Mucosa of rectum (tissue), 2 donors: ENCODE results near the gene HNRNPA1L2.
"Not testable (repeated sequence)": the region's sequence is repeated elsewhere in the genome, so short reads cannot be mapped to it uniquely, and the experiment has no call there.

ENCODE experiments used
- H3K27ac ChIP-seq, 2 donors: one replicate each; pipeline ENCODE4 v1.7.0; 2013; ENCODE audit warnings: inconsistent platforms in 2 of 2, low read depth in 2 of 2, low read length in 2 of 2
- H3K27me3 ChIP-seq, 2 donors: one replicate each; pipeline ENCODE4 v1.7.0; 2013; ENCODE audit warnings: low read length in 2 of 2; ENCODE audit not compliant: control insufficient read depth in 2 of 2, insufficient read depth in 2 of 2
- H3K36me3 ChIP-seq, 2 donors: one replicate each; pipeline ENCODE4 v1.7.0; 2013; ENCODE audit warnings: low read length in 2 of 2; ENCODE audit not compliant: control insufficient read depth in 2 of 2, insufficient read depth in 2 of 2
- H3K4me1 ChIP-seq, 2 donors: one replicate each; pipeline ENCODE4 v1.7.0; 2013; ENCODE audit warnings: low read length in 2 of 2, mild to moderate bottlenecking in 1 of 2; ENCODE audit not compliant: control insufficient read depth in 2 of 2, insufficient read depth in 2 of 2
- H3K4me3 ChIP-seq, 2 donors: one replicate each; pipeline ENCODE4 v1.7.0; 2013; ENCODE audit warnings: low read length in 2 of 2
- H3K9ac ChIP-seq, 2 donors: one replicate each; pipeline ENCODE4 v1.7.0; 2013; ENCODE audit warnings: low read length in 2 of 2, low read depth in 1 of 2, mild to moderate bottlenecking in 1 of 2
- H3K9me3 ChIP-seq, 2 donors: one replicate each; pipeline ENCODE4 v1.7.0; 2013; ENCODE audit warnings: low read length in 2 of 2; ENCODE audit not compliant: control insufficient read depth in 2 of 2
- donor health status: healthy.
- donor health status: Normal muscosa, but diverticular disease.

The HNRNPA1L2 gene

DNA sequence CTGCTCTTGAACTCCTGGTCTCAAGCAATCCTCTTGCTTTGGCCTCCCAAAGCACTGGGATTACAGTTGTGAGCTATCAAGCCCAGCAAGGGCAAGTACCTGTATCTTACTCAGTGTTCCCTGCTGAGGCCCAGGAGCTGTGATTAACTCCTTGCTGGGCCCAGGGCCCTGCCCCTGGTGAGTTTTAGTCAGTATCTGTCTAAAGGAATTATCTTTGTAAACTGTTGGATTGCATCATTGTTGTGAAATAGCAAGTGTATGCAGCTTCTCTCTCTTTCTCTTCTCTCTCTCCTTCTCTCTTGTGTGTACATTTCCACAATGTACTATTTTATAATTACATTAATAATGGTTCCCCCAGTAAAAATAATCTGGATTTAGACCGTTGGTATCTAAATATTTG is 35.4 kb upstream of the HNRNPA1L2 start:
- H3K27me3 ChIP-seq, H3K9ac ChIP-seq, H3K4me1 ChIP-seq, H3K27ac ChIP-seq, H3K36me3 ChIP-seq, H3K4me3 ChIP-seq, H3K9me3 ChIP-seq: not testable (repeated sequence)

DNA sequence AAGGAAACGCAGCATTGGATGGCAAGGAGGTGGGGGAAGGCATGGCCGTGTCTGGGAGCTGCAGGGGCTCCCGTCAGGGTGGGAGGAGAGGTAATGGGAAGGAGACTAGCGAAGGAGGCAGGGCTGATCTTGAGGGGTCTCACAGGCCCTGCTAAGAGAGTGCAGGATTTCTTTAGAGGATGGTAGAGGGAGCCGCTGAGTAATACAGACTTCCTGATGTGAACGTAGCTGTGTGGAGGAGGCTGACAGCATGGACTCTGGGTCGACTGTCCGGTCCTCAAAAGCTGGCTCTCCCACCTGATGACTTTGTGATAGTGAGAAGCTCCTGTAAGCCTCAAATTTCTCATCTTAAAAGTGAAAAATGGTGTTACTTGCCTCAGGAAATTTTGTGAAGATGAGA is 34.0 kb upstream of the HNRNPA1L2 start:
- not testable (repeated sequence) for H3K9me3 ChIP-seq, H3K9ac ChIP-seq, H3K4me1 ChIP-seq, H3K27me3 ChIP-seq, H3K36me3 ChIP-seq, H3K27ac ChIP-seq, H3K4me3 ChIP-seq

DNA sequence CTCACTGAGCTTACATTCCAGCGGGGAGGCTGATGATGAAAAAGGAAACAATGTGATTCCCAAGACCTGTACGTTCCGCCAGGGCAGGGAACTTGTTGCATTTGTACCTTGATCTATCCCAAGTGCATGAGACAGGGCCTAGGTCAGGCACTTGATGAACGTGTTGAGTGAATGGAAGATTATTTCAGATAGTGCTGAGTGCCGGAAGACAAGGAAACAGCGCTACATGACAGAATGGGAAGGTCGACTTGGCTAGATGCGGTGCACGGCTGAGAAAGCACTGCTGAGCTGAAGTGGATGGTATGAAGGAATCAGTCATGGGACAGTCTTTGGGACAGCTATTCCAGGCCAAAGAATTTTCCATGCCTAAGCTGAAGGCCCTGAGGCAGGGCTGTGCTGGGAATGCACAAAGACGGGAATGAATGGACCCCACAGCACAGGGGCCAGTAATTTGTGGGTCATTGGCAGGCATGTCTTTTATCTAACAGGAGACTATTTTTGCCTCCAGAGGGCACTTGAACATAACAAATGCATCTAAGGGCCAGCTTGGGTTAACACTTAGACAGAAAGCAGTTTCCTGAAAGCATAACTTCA is 33.1 kb upstream of the HNRNPA1L2 start:
- H3K4me1 ChIP-seq, H3K27ac ChIP-seq, H3K9ac ChIP-seq: not testable (repeated sequence)

DNA sequence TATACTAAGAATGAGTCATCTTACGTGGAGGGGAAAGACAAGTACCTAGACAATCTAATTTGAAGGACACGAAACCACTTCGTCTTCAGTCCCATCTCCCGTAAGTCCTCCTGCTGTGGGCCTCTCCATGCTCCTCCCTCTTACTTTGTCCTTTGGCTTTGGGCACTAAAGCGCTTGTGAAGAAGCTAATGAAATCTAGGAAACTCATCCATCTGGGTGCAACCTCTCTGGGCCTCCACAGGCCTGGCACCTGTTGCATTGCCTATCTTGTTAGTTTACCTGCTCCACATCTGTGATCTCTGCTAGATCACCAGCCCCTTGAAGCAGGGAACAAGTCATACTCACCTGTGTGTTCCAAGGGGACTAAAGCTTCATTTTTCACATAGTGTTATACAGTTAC is 32.1 kb upstream of the HNRNPA1L2 start:
- not testable (repeated sequence) for H3K36me3 ChIP-seq, H3K27me3 ChIP-seq, H3K4me3 ChIP-seq, H3K27ac ChIP-seq, H3K9ac ChIP-seq, H3K4me1 ChIP-seq, H3K9me3 ChIP-seq

More for the DNA sequence above, 33.1 kb upstream of the HNRNPA1L2 start:
- H3K27me3 ChIP-seq, H3K9me3 ChIP-seq, H3K4me3 ChIP-seq, H3K36me3 ChIP-seq: not testable (repeated sequence)

DNA sequence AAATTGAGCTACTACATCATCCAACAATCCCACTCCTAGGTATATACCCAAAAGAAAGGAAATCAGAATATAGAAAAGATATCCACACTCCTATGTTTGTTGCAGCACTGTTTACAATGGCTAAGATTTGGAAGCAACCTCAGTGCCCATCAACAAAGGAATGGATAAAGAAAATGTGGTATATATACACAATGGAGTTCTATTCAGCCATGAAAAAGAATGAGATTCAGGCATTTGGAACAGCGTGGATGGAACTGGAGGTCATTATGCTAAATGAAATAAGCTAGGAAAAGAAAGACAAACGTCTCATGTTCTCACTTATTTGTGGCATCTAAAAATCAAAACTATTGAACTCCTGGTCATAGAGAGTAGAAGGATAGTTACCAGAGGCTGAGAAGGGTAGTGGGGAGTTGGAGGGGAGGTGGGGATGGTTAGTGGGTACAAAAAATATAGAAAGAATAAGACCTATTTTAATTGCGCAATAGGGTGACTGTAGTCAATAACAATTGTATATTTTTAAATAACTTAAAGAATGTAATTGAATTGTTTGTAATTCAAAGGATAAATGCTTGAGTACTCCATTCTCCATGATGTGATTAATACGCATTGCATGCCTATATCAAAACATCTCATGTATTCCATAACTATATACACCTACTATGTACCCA is 27.0 kb upstream of the HNRNPA1L2 start:
- H3K9me3 ChIP-seq = no peaks in the 10 kb centered on the region
- no peak overlapping the region for H3K4me3 ChIP-seq
- H3K9ac ChIP-seq = no peak overlapping the region
- no peak overlapping the region for H3K27ac ChIP-seq
- peaks cover 0 to 5% of the 10 kb centered on the region in 2 donors for H3K4me1 ChIP-seq
- no peaks in the 10 kb centered on the region for H3K36me3 ChIP-seq
- no peaks in the 10 kb centered on the region for H3K27me3 ChIP-seq

DNA sequence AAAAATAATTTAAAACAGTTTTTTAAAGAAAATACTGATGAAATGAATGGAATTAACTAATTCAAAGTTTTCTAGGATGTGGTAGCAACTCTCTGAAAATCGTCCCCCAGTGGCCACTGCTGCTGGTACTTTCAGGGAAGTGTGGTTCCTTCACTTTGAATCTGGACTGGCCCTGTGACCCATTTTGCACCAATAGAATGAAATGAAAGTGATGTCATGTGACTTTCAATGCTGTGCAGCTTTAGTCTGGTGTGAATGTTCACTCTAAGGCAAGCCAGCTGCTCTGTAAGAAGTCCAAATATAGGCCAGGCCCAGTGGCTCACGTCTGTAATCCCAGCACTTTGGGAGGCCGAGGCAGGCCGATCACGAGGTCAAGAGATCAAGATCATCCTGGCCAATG is 26.4 kb upstream of the HNRNPA1L2 start:
- H3K27ac ChIP-seq = no peak overlapping the region
- H3K9me3 ChIP-seq = no peaks in the 10 kb centered on the region
- no peak overlapping the region for H3K4me3 ChIP-seq
- H3K36me3 ChIP-seq = no peaks in the 10 kb centered on the region
- H3K4me1 ChIP-seq = peaks cover 0 to 5% of the 10 kb centered on the region in 2 donors
- H3K9ac ChIP-seq = no peak overlapping the region
- H3K27me3 ChIP-seq = no peaks in the 10 kb centered on the region

DNA sequence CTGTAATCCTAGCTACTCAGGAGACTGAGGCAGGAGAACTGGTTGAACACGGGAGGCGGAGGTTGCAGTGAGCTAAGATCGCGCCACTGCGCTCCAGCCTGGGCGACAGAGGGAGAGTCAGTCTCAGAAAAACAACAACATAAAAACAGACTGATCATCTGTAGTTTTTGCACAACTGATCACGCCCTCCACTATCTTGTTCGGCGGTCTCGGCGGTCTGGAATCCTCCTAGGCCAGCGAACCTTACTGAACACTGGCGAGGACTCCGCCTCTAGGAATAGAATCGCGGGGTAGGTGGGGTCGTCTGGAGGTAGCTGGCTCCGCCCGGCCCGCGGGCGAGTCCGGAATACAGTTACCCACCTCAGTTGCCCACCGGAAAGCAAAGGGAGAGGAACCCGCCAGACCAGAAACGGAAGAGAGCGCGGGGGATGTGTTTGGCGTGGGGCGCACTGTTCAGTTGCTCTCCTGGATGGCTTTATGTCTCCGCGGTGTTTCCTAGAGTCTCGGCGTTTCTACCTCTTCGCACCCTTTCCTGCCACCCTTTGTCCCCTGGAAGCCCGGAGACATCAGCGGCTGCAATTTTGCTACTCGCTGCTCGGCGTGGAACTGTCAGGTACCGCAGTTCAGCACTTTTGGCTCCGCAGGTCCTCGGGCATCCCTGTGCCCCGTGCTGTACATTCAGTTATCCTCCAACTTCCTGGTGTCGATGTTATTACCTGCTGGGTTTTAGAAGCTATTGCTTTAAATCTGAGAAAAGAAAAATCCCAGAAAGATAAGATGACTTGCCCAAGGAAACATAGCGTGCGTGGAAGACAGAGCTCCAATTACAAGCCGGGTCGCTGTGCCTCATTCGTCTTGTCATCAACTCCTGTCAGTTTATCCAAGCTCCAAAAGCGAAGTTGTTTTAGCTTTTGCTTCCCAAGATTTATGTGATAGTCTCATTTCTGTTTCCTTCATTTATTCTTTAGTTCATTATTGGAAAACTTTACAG is 24.9 kb upstream of the HNRNPA1L2 start:
- peaks cover 0 to 5% of the 10 kb centered on the region in 2 donors for H3K4me1 ChIP-seq
- no peaks in the 10 kb centered on the region for H3K36me3 ChIP-seq
- H3K27ac ChIP-seq = peak overlapping the region; percentile 37 to 71
- peak overlapping the region; percentile 94 to 95 for H3K4me3 ChIP-seq
- peak overlapping the region; percentile 76 to 79 for H3K9ac ChIP-seq
- H3K9me3 ChIP-seq = no peaks in the 10 kb centered on the region
- no peaks in the 10 kb centered on the region for H3K27me3 ChIP-seq

DNA sequence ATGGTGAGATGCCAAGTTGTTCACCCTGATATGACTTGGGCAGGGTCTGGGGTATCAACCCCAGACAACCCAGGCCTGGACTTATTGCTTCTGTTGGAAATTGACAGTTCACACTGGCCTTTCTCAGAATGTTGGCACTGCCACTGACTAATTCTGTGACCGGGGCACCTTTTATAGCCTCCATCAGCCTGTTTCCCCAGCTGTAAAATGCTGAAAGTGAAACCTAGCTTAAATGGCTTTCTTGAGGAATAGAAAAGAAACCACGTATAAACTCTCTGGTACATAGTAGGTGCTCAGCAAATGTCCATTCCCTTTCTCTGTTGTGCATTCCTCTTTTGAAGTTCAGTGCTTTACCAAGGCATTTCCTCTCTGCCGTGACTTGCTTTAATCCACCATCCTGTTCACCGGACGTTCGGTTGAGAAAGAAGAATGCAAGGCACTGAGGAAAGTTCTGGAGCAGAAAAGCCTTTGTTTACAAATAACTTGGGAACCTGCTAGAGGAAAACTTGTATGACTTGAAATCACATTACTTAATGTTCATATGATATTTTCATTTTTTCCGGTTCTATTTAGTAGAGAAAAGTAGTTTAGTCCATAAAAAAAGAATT is 11.0 kb upstream of the HNRNPA1L2 start:
- H3K36me3 ChIP-seq = peaks cover 0 to 15% of the 10 kb centered on the region in 2 donors
- H3K27ac ChIP-seq = peak overlapping the region; percentile 45 to 48
- H3K4me3 ChIP-seq = peak overlapping the region; percentile 68 to 71
- H3K9ac ChIP-seq = peak overlapping the region in 1 of 2 donors; percentile 41
- H3K9me3 ChIP-seq, H3K4me1 ChIP-seq, H3K27me3 ChIP-seq: not testable (repeated sequence)

DNA sequence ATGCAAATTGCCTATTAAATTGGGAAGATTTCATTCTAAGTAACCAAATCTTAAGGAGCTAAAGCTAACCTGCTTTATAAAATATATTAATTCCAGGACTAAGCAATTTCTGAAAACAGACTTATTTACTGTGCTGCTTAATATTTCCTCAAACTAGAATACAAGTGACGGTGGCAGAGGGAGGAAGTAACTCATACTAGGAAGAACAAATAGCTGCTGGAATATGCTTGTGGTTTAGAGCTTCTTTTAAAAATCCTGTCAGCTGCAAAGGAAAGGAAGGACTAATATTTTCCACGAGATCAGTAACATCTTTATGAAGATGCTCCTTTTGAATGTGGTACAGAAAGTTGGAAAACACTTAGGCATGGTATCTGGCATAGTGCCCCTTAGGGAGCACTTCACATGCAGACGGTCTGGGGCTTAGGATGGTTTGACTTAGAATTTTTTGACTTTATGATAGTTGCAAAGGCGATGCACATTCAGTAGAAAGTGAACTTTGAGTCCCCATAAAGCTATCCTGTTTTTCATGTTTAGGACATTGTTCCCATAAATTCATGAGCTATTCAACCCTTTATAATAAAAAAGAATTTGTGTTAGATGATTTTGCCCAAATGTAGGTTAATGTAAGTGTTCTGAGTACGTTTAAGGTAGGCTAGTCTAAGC is 3.4 kb upstream of the HNRNPA1L2 start:
- peaks cover 0 to 5% of the 10 kb centered on the region in 2 donors for H3K36me3 ChIP-seq
- H3K9me3 ChIP-seq = no peaks in the 10 kb centered on the region
- H3K4me1 ChIP-seq = peaks cover 5% of the 10 kb centered on the region in 2 donors
- H3K27me3 ChIP-seq = no peaks in the 10 kb centered on the region
- H3K9ac ChIP-seq = no peak overlapping the region
- H3K27ac ChIP-seq = peak overlapping the region in 1 of 2 donors; percentile 15
- H3K4me3 ChIP-seq = no peak overlapping the region
